ENCODE results near the gene UPP2.

DNA sequence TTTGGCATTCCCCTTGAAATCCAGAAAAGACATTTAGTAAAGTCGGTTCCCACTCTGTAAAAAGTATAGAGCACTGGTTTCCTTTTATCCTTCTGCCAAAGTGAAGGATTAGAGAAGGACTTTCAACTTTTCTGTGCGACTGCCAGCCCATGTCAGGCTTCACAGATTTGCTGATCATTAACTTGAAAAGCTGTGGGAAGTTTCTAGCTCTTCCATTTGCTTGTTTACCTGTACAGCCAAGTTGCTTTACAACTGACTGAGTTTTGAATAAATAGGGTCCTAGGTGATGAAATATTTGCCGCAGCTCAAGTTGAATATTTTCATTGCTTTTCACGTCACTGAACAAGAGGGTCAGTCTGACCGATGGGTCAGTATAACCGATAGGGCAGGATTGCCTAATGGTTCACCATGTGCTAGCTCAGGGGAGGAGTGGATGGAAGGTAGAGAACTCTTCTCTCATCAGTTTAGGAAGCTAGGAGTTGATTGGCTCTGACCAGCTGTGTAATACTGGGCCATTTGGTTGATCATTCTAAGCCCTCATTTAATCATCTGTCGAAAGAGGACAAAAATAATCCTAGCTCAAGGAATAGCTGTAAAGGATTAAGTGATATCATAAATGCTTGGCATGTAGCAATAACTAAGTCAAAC lies 30.4 kb downstream of the UPP2 start:
- TF ChIP-seq, protein P1, sequence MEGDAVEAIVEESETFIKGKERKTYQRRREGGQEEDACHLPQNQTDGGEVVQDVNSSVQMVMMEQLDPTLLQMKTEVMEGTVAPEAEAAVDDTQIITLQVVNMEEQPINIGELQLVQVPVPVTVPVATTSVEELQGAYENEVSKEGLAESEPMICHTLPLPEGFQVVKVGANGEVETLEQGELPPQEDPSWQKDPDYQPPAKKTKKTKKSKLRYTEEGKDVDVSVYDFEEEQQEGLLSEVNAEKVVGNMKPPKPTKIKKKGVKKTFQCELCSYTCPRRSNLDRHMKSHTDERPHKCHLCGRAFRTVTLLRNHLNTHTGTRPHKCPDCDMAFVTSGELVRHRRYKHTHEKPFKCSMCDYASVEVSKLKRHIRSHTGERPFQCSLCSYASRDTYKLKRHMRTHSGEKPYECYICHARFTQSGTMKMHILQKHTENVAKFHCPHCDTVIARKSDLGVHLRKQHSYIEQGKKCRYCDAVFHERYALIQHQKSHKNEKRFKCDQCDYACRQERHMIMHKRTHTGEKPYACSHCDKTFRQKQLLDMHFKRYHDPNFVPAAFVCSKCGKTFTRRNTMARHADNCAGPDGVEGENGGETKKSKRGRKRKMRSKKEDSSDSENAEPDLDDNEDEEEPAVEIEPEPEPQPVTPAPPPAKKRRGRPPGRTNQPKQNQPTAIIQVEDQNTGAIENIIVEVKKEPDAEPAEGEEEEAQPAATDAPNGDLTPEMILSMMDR (IDR thresholded peaks at IDR 0.05): no peak
- TF ChIP-seq POLR2A (IDR thresholded peaks at IDR 0.05): no peak
